Fibroblast of lung (primary cell): ENCODE results near the gene THY1. TPM values are rescaled to one million over a fixed set of nuclear protein-coding genes. Genes with fewer than 3 reads are reported as not detected.

Experiments used
- DNase-seq, 2 donors: peaks; one replicate each; pipeline versions ENCODE4 v3.0.0 to v3.0.0-alpha.2; 2010; ENCODE audit warnings: low read depth in 2 of 2
- H2AFZ ChIP-seq: 2 replicates; pipeline ENCODE4 v1.5.1; 2012; ENCODE audit warnings: low read length, control low read depth, inconsistent platforms
- H3K27ac ChIP-seq: 2 replicates; pipeline ENCODE4 v1.5.1; 2011; ENCODE audit warnings: low read length, control low read depth; ENCODE audit not compliant: insufficient read depth
- H3K27me3 ChIP-seq: 2 replicates; pipeline ENCODE4 v1.5.1; 2011; ENCODE audit warnings: mild to moderate bottlenecking, low read length; ENCODE audit not compliant: control insufficient read depth, insufficient read depth
- H3K36me3 ChIP-seq: 2 replicates; pipeline ENCODE4 v1.5.1; 2011; ENCODE audit warnings: low read length; ENCODE audit not compliant: control insufficient read depth, insufficient read depth
- H3K4me1 ChIP-seq: 2 replicates; pipeline ENCODE4 v1.5.1; 2011; ENCODE audit warnings: low read length; ENCODE audit not compliant: control insufficient read depth, insufficient read depth; ENCODE audit errors: extremely low read depth
- H3K4me2 ChIP-seq: 2 replicates; pipeline ENCODE4 v1.5.1; 2011; ENCODE audit warnings: low read length, control low read depth; ENCODE audit not compliant: insufficient read depth; ENCODE audit errors: extremely low read depth
- H3K4me3 ChIP-seq, 4 experiments: fragments of 200-600 bp in 1 of 4; sonication (generic) in 1 of 4; replicated peaks in 1 of 4; 2 replicates each; pipeline ENCODE4 v1.5.1; 2011 to 2016; ENCODE audit warnings: low read length in 4 of 4, low read depth in 3 of 4, mild to moderate bottlenecking in 3 of 4, control low read depth in 2 of 4, inconsistent platforms in 1 of 4, mixed read lengths in 1 of 4; ENCODE audit not compliant: insufficient read depth in 1 of 4; ENCODE audit errors: control extremely low read depth in 1 of 4
- H3K79me2 ChIP-seq: 2 replicates; pipeline ENCODE4 v1.5.1; 2012; ENCODE audit warnings: mild to moderate bottlenecking, low read length, inconsistent platforms; ENCODE audit not compliant: control insufficient read depth, insufficient read depth
- H3K9ac ChIP-seq: 2 replicates; pipeline ENCODE4 v1.5.1; 2011; ENCODE audit warnings: mild to moderate bottlenecking, low read length, control low read depth; ENCODE audit not compliant: insufficient read depth
- H3K9me3 ChIP-seq: 2 replicates; pipeline ENCODE4 v1.5.1; 2012; ENCODE audit warnings: low read depth, low read length; ENCODE audit not compliant: control insufficient read depth, insufficient read depth
- H4K20me1 ChIP-seq: 2 replicates; pipeline ENCODE4 v1.5.1; 2011; ENCODE audit warnings: low read length; ENCODE audit not compliant: control insufficient read depth, insufficient read depth; ENCODE audit errors: extremely low read depth
- CTCF ChIP-seq, 2 donors: IDR thresholded peaks in 1 of 2; conservative IDR thresholded peaks in 1 of 2; 1 replicate in 1 of 2; 2 replicates in 1 of 2; pipeline ENCODE4 v1.5.1; 2011 to 2012; ENCODE audit warnings: low read length in 2 of 2, control low read depth in 1 of 2, inconsistent platforms in 1 of 2, low read depth in 1 of 2, mild to moderate bottlenecking in 1 of 2
- EZH2 ChIP-seq: IDR thresholded peaks from 2 replicates; pipeline ENCODE4 v1.5.1; 2012; ENCODE audit warnings: low read length, control low read depth, mild to moderate bottlenecking; ENCODE audit errors: missing control alignments
- polyA plus RNA-seq, 2 donors: library from polyadenylated mRNA; depleted of rRNA in 1 of 2; stranded (reverse) in 1 of 2; unstranded in 1 of 2; fragments of >200 nt; gene quantifications; 2 replicates each; pipeline ENCODE4 v1.2.1, GENCODE V29; 2011 to 2012; ENCODE audit warnings: missing spikeins in 1 of 2
- total RNA-seq: library from RNA; depleted of rRNA; stranded (reverse); fragments of >200 nt; gene quantifications from 2 replicates; pipeline ENCODE4 v1.2.1, GENCODE V29; 2014

THY1 gene
- total and polyA plus RNA-seq, 2 donors (not counting 1 experiment from before 2014, with no cell fraction given) = 292 to 824 TPM

GRCh38 chr11:119447664-119448242, 24.8 kb upstream of the THY1 start:
- H2AFZ ChIP-seq = no peak overlapping the region

GRCh38 chr11:119446871-119447663, 24.1 kb upstream of the THY1 start:
- Histone ChIP-seq H2AFZ (no peak overlapping the region), H3K79me2 (no peaks in the 10 kb centered on the region), H3K27me3 (no peaks in the 10 kb centered on the region), H3K4me3 (no peak overlapping the region), H3K27ac (no peak overlapping the region), H3K9me3 (no peaks in the 10 kb centered on the region), H4K20me1 (no peaks in the 10 kb centered on the region), H3K36me3 (no peaks in the 10 kb centered on the region), H3K4me2 (no peak overlapping the region), H3K4me1 (no peaks in the 10 kb centered on the region), H3K9ac (no peak overlapping the region)
- no peak for TF ChIP-seq CTCF (conservative IDR thresholded peaks at IDR 0.05 in 1 of 2, IDR thresholded peaks at IDR 0.05 in 1 of 2; ENCODE audit: low read depth in 1 of 2, low read length in 2 of 2)
- TF ChIP-seq EZH2 = no peak
- DNase-seq = no peak

More at GRCh38 chr11:119447664-119448242, 24.8 kb upstream of the THY1 start:
- DNase-seq = no peak
- Histone ChIP-seq H4K20me1 (no peaks in the 10 kb centered on the region), H3K79me2 (no peaks in the 10 kb centered on the region), H3K27me3 (no peaks in the 10 kb centered on the region), H3K4me1 (no peaks in the 10 kb centered on the region), H3K9me3 (no peaks in the 10 kb centered on the region), H3K36me3 (no peaks in the 10 kb centered on the region), H3K9ac (no peak overlapping the region), H3K4me3 (no peak overlapping the region), H3K27ac (no peak overlapping the region), H3K4me2 (no peak overlapping the region)
- TF ChIP-seq CTCF (conservative IDR thresholded peaks at IDR 0.05 in 1 of 2, IDR thresholded peaks at IDR 0.05 in 1 of 2; ENCODE audit: low read depth in 1 of 2, low read length in 2 of 2) = no peak
- TF ChIP-seq EZH2 = no peak

GRCh38 chr11:119446434-119446833, 23.5 kb upstream of the THY1 start:
- H3K4me1 ChIP-seq = no peaks in the 10 kb centered on the region
- H3K9ac ChIP-seq = no peak overlapping the region
- H3K36me3 ChIP-seq = no peaks in the 10 kb centered on the region
- H3K9me3 ChIP-seq = no peaks in the 10 kb centered on the region
- no peak overlapping the region for H3K4me3 ChIP-seq
- no peak overlapping the region for H3K4me2 ChIP-seq
- H3K27me3 ChIP-seq = no peaks in the 10 kb centered on the region
- no peak overlapping the region for H3K27ac ChIP-seq
- TF ChIP-seq CTCF (conservative IDR thresholded peaks at IDR 0.05 in 1 of 2, IDR thresholded peaks at IDR 0.05 in 1 of 2; ENCODE audit: low read depth in 1 of 2, low read length in 2 of 2) (no peak), EZH2 (no peak)
- H2AFZ ChIP-seq = no peak overlapping the region
- no peak for DNase-seq
- H4K20me1 ChIP-seq = no peaks in the 10 kb centered on the region
- H3K79me2 ChIP-seq = no peaks in the 10 kb centered on the region
